Stomach (tissue), 4 donors: Measurements from ENCODE around the gene ORM1.

Experiments
- CTCF ChIP-seq, 7 experiments: fragments of 450-650 bp in 4 of 7; fragments of 200-600 bp in 3 of 7; sonication (generic) in 3 of 7; IDR thresholded peaks; one replicate each; pipeline ENCODE4 v1.5.1; 2016 to 2019; ENCODE audit warnings: antibody characterized with exemption in 7 of 7, control low read depth in 2 of 7, mild to moderate bottlenecking in 1 of 7
- EP300 ChIP-seq: sonication (generic); formaldehyde crosslinking; IDR thresholded peaks from one replicate; pipeline ENCODE4 v1.6.1; 2017; ENCODE audit warnings: antibody characterized with exemption
- POLR2A ChIP-seq, 4 donors: fragments of 450-650 bp; IDR thresholded peaks; one replicate each; pipeline ENCODE4 v1.6.1; 2016; ENCODE audit warnings: antibody characterized with exemption in 4 of 4, control low read depth in 2 of 4, mild to moderate bottlenecking in 1 of 4, moderate library complexity in 1 of 4
- POLR2AphosphoS5 ChIP-seq, 3 donors: sonication (generic); formaldehyde crosslinking; IDR thresholded peaks; one replicate each; pipeline ENCODE4 v1.6.1; 2016; ENCODE audit warnings: antibody characterized with exemption in 3 of 3

DNA sequence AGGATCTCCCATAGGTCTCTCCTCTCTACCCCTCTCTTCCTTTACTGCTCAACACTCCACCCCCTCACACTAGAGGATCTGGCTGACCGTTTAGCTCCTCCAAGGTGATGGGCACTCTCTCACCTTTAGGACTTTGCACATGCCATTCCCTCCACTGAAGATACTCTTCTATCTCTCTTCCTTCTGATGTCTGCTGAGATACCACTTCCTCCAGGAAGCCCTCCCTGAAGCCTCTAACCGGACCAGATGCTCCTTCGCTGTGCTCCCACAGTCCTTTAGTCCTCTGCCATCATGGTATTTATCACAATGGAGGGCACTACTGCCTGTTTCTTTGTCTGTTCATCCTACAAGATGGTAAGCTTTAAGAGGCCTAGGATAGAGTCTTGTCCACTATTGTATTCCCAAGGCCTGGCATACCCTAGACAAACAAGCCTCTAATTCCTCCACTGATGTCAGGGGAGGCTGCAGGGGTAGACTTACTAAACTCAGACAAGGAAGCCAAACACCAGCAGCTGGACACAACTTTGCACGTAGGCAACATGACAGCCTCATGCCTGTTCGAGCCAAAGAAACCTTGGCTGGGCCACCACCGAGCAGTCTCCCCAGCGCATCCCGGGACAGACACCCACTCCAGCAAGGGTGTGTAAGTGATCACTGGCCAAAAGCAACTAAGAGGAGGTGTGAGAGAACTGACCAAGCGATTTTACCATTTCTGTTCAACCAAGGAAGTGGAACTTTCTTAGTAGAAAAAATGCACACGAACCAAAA, 27.0 kb downstream of the ORM1 start:
- TF ChIP-seq POLR2A (IDR thresholded peaks at IDR 0.05) = no peak
- TF ChIP-seq CTCF (IDR thresholded peaks at IDR 0.05) = no peak
- TF ChIP-seq EP300 = no peak
- no peak for TF ChIP-seq POLR2AphosphoS5 (IDR thresholded peaks at IDR 0.05)
